ENCODE results near the gene ARHGEF37. TPM values are rescaled to one million over a fixed set of nuclear protein-coding genes. Genes with fewer than 3 reads are reported as not detected.
A peak's percentile ranks its signal among the peaks of the same experiment; 100 is the strongest.

ARHGEF37 gene
- total RNA-seq, 2 donors from 2014 or later: 0.06 to 0.64 TPM

GRCh38 chr5:149636191-149636860 lies 55.0 kb downstream of the ARHGEF37 start:
- Mint-ChIP-seq H3K4me3 (no peak overlapping the region), H3K4me1 (peaks cover 12% of the 10 kb centered on the region), H3K27me3 (no peaks in the 10 kb centered on the region), H3K36me3 (ENCODE audit: low read depth) (no peaks in the 10 kb centered on the region), H3K9me3 (no peaks in the 10 kb centered on the region), H3K27ac (no peak overlapping the region)
- no peak for ATAC-seq (replicated peaks)

GRCh38 chr5:149636861-149637246 lies 55.6 kb downstream of the ARHGEF37 start:
- no peaks in the 10 kb centered on the region for H3K27me3 Mint-ChIP-seq
- no peaks in the 10 kb centered on the region for H3K36me3 Mint-ChIP-seq (ENCODE audit: low read depth)
- H3K4me1 Mint-ChIP-seq: peaks cover 11% of the 10 kb centered on the region
- peak; percentile 44 for ATAC-seq (replicated peaks)
- H3K9me3 Mint-ChIP-seq: no peaks in the 10 kb centered on the region
- H3K4me3 Mint-ChIP-seq: no peak overlapping the region
- no peak overlapping the region for H3K27ac Mint-ChIP-seq

- no peak overlapping the region for H3K4me3 Mint-ChIP-seq
- H3K4me1 Mint-ChIP-seq: no peaks in the 10 kb centered on the region
- ATAC-seq (replicated peaks): no peak
- H3K27me3 Mint-ChIP-seq: peaks cover 4% of the 10 kb centered on the region
- no peaks in the 10 kb centered on the region for H3K36me3 Mint-ChIP-seq (ENCODE audit: low read depth)
- no peak overlapping the region for H3K27ac Mint-ChIP-seq
- H3K9me3 Mint-ChIP-seq: no peaks in the 10 kb centered on the region
Observed at GRCh38 chr5:149638136-149638535, 56.8 kb downstream of the ARHGEF37 start.

GRCh38 chr5:149638546-149639241 lies 57.4 kb downstream of the ARHGEF37 start:
- Mint-ChIP-seq H3K4me1 (no peaks in the 10 kb centered on the region), H3K27me3 (peaks cover 4% of the 10 kb centered on the region), H3K9me3 (no peaks in the 10 kb centered on the region), H3K4me3 (no peak overlapping the region), H3K36me3 (ENCODE audit: low read depth) (no peaks in the 10 kb centered on the region), H3K27ac (no peak overlapping the region)
- no peak for ATAC-seq (replicated peaks)

- ATAC-seq (replicated peaks): no peak
- H3K9me3 Mint-ChIP-seq: no peaks in the 10 kb centered on the region
- H3K36me3 Mint-ChIP-seq (ENCODE audit: low read depth): no peaks in the 10 kb centered on the region
- H3K4me3 Mint-ChIP-seq: no peak overlapping the region
- no peak overlapping the region for H3K27ac Mint-ChIP-seq
- no peaks in the 10 kb centered on the region for H3K4me1 Mint-ChIP-seq
- H3K27me3 Mint-ChIP-seq: peaks cover 4% of the 10 kb centered on the region
Observed at GRCh38 chr5:149639737-149640136, 58.4 kb downstream of the ARHGEF37 start.

- Mint-ChIP-seq H3K27ac (no peak overlapping the region), H3K4me1 (no peaks in the 10 kb centered on the region), H3K4me3 (no peak overlapping the region), H3K27me3 (peaks cover 4% of the 10 kb centered on the region), H3K36me3 (ENCODE audit: low read depth) (no peaks in the 10 kb centered on the region), H3K9me3 (no peaks in the 10 kb centered on the region)
- ATAC-seq (replicated peaks): no peak
Observed at GRCh38 chr5:149640350-149640999, 59.2 kb downstream of the ARHGEF37 start.

- no peaks in the 10 kb centered on the region for H3K36me3 Mint-ChIP-seq (ENCODE audit: low read depth)
- ATAC-seq (replicated peaks): no peak
- no peak overlapping the region for H3K4me3 Mint-ChIP-seq
- no peaks in the 10 kb centered on the region for H3K4me1 Mint-ChIP-seq
- H3K27ac Mint-ChIP-seq: no peak overlapping the region
- peaks cover 4% of the 10 kb centered on the region for H3K27me3 Mint-ChIP-seq
- H3K9me3 Mint-ChIP-seq: no peaks in the 10 kb centered on the region
Observed at GRCh38 chr5:149641000-149641576, 59.8 kb downstream of the ARHGEF37 start.

GRCh38 chr5:149641600-149641999 lies 60.3 kb downstream of the ARHGEF37 start:
- Mint-ChIP-seq H3K4me1 (no peaks in the 10 kb centered on the region), H3K9me3 (no peaks in the 10 kb centered on the region), H3K4me3 (no peak overlapping the region), H3K27me3 (peaks cover 4% of the 10 kb centered on the region), H3K36me3 (ENCODE audit: low read depth) (no peaks in the 10 kb centered on the region), H3K27ac (no peak overlapping the region)
- no peak for ATAC-seq (replicated peaks)

- ATAC-seq (replicated peaks): no peak
- Mint-ChIP-seq H3K36me3 (ENCODE audit: low read depth) (no peaks in the 10 kb centered on the region), H3K27ac (peak overlapping the region; percentile 7)
Observed at GRCh38 chr5:149643781-149644180, 62.5 kb downstream of the ARHGEF37 start.

GRCh38 chr5:149644629-149645028 lies 63.3 kb downstream of the ARHGEF37 start:
- Mint-ChIP-seq H3K27ac (no peak overlapping the region), H3K36me3 (ENCODE audit: low read depth) (no peaks in the 10 kb centered on the region), H3K4me1 (no peaks in the 10 kb centered on the region), H3K9me3 (no peaks in the 10 kb centered on the region), H3K4me3 (no peak overlapping the region), H3K27me3 (peaks cover 4% of the 10 kb centered on the region)
- ATAC-seq (replicated peaks): no peak

More at GRCh38 chr5:149643781-149644180, 62.5 kb downstream of the ARHGEF37 start:
- peaks cover 4% of the 10 kb centered on the region for H3K27me3 Mint-ChIP-seq
- no peak overlapping the region for H3K4me3 Mint-ChIP-seq
- H3K4me1 Mint-ChIP-seq: no peaks in the 10 kb centered on the region
- no peaks in the 10 kb centered on the region for H3K9me3 Mint-ChIP-seq

- Mint-ChIP-seq H3K9me3 (no peaks in the 10 kb centered on the region), H3K4me1 (no peaks in the 10 kb centered on the region), H3K27me3 (peaks cover 4% of the 10 kb centered on the region), H3K36me3 (ENCODE audit: low read depth) (no peaks in the 10 kb centered on the region), H3K4me3 (no peak overlapping the region), H3K27ac (no peak overlapping the region)
- no peak for ATAC-seq (replicated peaks)
Observed at GRCh38 chr5:149645236-149645635, 63.9 kb downstream of the ARHGEF37 start.

GRCh38 chr5:149645725-149646124 lies 64.4 kb downstream of the ARHGEF37 start:
- H3K27me3 Mint-ChIP-seq: peaks cover 4% of the 10 kb centered on the region
- H3K9me3 Mint-ChIP-seq: no peaks in the 10 kb centered on the region
- no peaks in the 10 kb centered on the region for H3K4me1 Mint-ChIP-seq
- ATAC-seq (replicated peaks): no peak
- no peaks in the 10 kb centered on the region for H3K36me3 Mint-ChIP-seq (ENCODE audit: low read depth)
- no peak overlapping the region for H3K4me3 Mint-ChIP-seq
- H3K27ac Mint-ChIP-seq: no peak overlapping the region

GRCh38 chr5:149646564-149646963 lies 65.3 kb downstream of the ARHGEF37 start:
- H3K27ac Mint-ChIP-seq: no peak overlapping the region
- H3K9me3 Mint-ChIP-seq: no peaks in the 10 kb centered on the region
- peaks cover 4% of the 10 kb centered on the region for H3K27me3 Mint-ChIP-seq
- H3K36me3 Mint-ChIP-seq (ENCODE audit: low read depth): no peaks in the 10 kb centered on the region
- H3K4me3 Mint-ChIP-seq: no peak overlapping the region
- no peak for ATAC-seq (replicated peaks)
- no peaks in the 10 kb centered on the region for H3K4me1 Mint-ChIP-seq

- Mint-ChIP-seq H3K4me1 (no peaks in the 10 kb centered on the region), H3K27ac (no peak overlapping the region)
- no peak for ATAC-seq (replicated peaks)
Observed at GRCh38 chr5:149647334-149647733, 66.0 kb downstream of the ARHGEF37 start.

More at GRCh38 chr5:149647334-149647733, 66.0 kb downstream of the ARHGEF37 start:
- H3K36me3 Mint-ChIP-seq (ENCODE audit: low read depth): no peaks in the 10 kb centered on the region
- H3K27me3 Mint-ChIP-seq: peaks cover 3% of the 10 kb centered on the region
- no peak overlapping the region for H3K4me3 Mint-ChIP-seq
- no peaks in the 10 kb centered on the region for H3K9me3 Mint-ChIP-seq
